Natural killer cell (primary cell): ENCODE measurements around the gene THSD4. TPM values are rescaled to one million over a fixed set of nuclear protein-coding genes. Genes with fewer than 3 reads are reported as not detected.

Experiments used
- ATAC-seq, 3 donors: fragments of 150-1000 bp in 2 of 3; fragments of 200-7000 bp in 1 of 3; cut with Tn5 transposase; 1 replicate in 1 of 3; 2 replicates in 2 of 3; pipeline ENCODE4 v1.10.0; 2021; ENCODE audit warnings: mild to moderate bottlenecking in 2 of 3, moderate library complexity in 2 of 3
- DNase-seq, 2 donors: peaks; one replicate each; pipeline versions ENCODE4 v3.0.0 to v3.0.0-alpha.2; 2013 to 2021; ENCODE audit warnings: mixed read lengths in 1 of 2
- H3K27ac ChIP-seq: one replicate; pipeline ENCODE4 v1.5.1; 2013; ENCODE audit warnings: mild to moderate bottlenecking, low read length
- H3K27me3 ChIP-seq: one replicate; pipeline ENCODE4 v1.6.1; 2013; ENCODE audit warnings: low read length; ENCODE audit not compliant: control insufficient read depth, insufficient read depth
- H3K36me3 ChIP-seq: one replicate; pipeline ENCODE4 v1.6.1; 2013; ENCODE audit warnings: low read length; ENCODE audit not compliant: control insufficient read depth, insufficient read depth
- H3K4me1 ChIP-seq: one replicate; pipeline ENCODE4 v1.6.1; 2013; ENCODE audit warnings: low read length; ENCODE audit not compliant: control insufficient read depth, insufficient read depth
- H3K4me3 ChIP-seq: one replicate; pipeline ENCODE4 v1.5.1; 2013; ENCODE audit warnings: low read length
- H3K9me3 ChIP-seq: one replicate; pipeline ENCODE4 v1.6.1; 2013; ENCODE audit warnings: low read length; ENCODE audit not compliant: control insufficient read depth, insufficient read depth
- H3K27ac Mint-ChIP-seq, 2 donors: one replicate each; pipeline ENCODE4 v1.8.0; 2022; ENCODE audit warnings: mild to moderate bottlenecking in 2 of 2, mixed read lengths in 2 of 2, moderate library complexity in 1 of 2
- H3K27me3 Mint-ChIP-seq, 2 donors: one replicate each; pipeline ENCODE4 v1.8.0; 2022; ENCODE audit warnings: low read depth in 2 of 2, mixed read lengths in 2 of 2
- H3K36me3 Mint-ChIP-seq: one replicate; pipeline ENCODE4 v1.8.0; 2022; ENCODE audit warnings: mixed read lengths
- H3K4me1 Mint-ChIP-seq, 2 donors: one replicate each; pipeline ENCODE4 v1.8.0; 2022; ENCODE audit warnings: mixed read lengths in 2 of 2
- H3K4me3 Mint-ChIP-seq: one replicate; pipeline ENCODE4 v1.8.0; 2022; ENCODE audit warnings: mild to moderate bottlenecking, moderate library complexity, mixed read lengths
- H3K9me3 Mint-ChIP-seq, 2 donors: one replicate each; pipeline ENCODE4 v1.8.0; 2022; ENCODE audit warnings: mixed read lengths in 2 of 2
- WGBS: methylation state at CpG from one replicate; pipeline ENCODE4 v1.1.7; 2013; ENCODE audit warnings: missing lambda C conversion rate; ENCODE audit not compliant: insufficient coverage; 5-methylcytosine and 5-hydroxymethylcytosine counted together
- intact Hi-C: fragments of 100-400 bp; cut with micrococcal nuclease; formaldehyde crosslinking; loops from one replicate; pipeline ENCODE4 v1.14.2; 2022
- total RNA-seq, 4 donors: library from RNA; stranded (reverse); fragments of 120-200 nt in 1 of 4; gene quantifications; one replicate each; pipeline versions ENCODE4 v1.2.3 to v1.2.4, GENCODE V29; 2013 to 2022
- TF ChIP-seq, protein P1 (sequence below): fragments of 200-600 bp; IDR thresholded peaks from one replicate; pipeline ENCODE4 v1.8.0; 2022; ENCODE audit warnings: antibody characterized with exemption

THSD4 gene
- total RNA-seq, 3 donors from 2014 or later (not counting 1 experiment from before 2014, with no cell fraction given): not detected

DNA sequence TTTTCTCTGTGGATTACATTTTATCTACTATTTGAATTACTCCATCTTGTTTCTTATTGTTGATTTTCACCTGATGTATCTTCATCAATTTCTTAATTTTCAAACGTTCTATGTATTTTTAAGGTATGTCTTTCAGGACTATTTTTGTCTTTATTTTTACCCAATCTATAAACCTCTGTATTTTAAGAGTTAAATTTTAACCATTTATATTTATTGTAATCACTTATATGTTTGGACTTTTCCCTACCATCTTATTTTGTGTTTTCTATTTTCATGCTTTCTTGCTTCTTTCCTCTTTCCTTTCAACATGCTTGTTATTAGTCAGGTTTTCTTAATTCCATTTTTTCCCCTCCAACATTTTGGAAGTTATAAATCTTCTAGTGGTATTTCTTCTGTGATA lies 645.6 kb downstream of the THSD4 start:
- Histone ChIP-seq H3K4me3 (no peak overlapping the region), H3K27me3 (no peaks in the 10 kb centered on the region), H3K9me3 (no peaks in the 10 kb centered on the region), H3K36me3 (no peaks in the 10 kb centered on the region), H3K4me1 (no peaks in the 10 kb centered on the region), H3K27ac (no peak overlapping the region)
- Mint-ChIP-seq H3K36me3 (no peaks in the 10 kb centered on the region), H3K9me3 (peaks cover 5 to 11% of the 10 kb centered on the region in 2 donors), H3K4me1 (no peaks in the 10 kb centered on the region), H3K27me3 (peaks cover 7% of the 10 kb centered on the region in 2 donors), H3K27ac (no peak overlapping the region), H3K4me3 (no peak overlapping the region)
- intact Hi-C loops: no loop called here
- no peak for DNase-seq
- ATAC-seq: no peak
- TF ChIP-seq, protein P1, sequence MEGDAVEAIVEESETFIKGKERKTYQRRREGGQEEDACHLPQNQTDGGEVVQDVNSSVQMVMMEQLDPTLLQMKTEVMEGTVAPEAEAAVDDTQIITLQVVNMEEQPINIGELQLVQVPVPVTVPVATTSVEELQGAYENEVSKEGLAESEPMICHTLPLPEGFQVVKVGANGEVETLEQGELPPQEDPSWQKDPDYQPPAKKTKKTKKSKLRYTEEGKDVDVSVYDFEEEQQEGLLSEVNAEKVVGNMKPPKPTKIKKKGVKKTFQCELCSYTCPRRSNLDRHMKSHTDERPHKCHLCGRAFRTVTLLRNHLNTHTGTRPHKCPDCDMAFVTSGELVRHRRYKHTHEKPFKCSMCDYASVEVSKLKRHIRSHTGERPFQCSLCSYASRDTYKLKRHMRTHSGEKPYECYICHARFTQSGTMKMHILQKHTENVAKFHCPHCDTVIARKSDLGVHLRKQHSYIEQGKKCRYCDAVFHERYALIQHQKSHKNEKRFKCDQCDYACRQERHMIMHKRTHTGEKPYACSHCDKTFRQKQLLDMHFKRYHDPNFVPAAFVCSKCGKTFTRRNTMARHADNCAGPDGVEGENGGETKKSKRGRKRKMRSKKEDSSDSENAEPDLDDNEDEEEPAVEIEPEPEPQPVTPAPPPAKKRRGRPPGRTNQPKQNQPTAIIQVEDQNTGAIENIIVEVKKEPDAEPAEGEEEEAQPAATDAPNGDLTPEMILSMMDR: no peak
- WGBS: no CpG with 5 or more reads among the region's 1 CpG

DNA sequence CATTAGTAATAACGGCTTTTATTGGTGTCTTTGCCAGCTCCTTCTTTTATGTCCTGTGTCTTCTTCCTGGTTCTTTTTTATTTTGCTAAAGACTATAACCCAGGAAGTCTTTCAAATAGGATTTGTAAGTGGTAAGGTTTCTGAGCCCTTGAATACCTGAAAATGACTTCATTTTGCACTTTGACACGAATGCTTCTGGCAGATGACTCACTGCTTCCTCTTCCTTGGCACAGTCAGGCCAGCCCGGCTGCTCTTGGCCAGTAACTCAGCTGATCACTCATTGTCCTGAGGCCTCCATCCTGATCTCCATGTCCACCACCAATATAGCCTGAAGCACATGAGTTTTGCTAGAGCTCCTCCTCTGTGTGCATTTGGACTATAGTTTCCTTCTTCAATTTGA lies 646.4 kb downstream of the THSD4 start:
- no peak for ATAC-seq
- Mint-ChIP-seq H3K9me3 (peaks cover 5 to 11% of the 10 kb centered on the region in 2 donors), H3K4me3 (no peak overlapping the region), H3K27me3 (peaks cover 4 to 7% of the 10 kb centered on the region in 2 donors), H3K4me1 (no peaks in the 10 kb centered on the region), H3K36me3 (no peaks in the 10 kb centered on the region), H3K27ac (no peak overlapping the region)
- Histone ChIP-seq H3K4me3 (no peak overlapping the region), H3K4me1 (no peaks in the 10 kb centered on the region), H3K27me3 (no peaks in the 10 kb centered on the region), H3K36me3 (no peaks in the 10 kb centered on the region), H3K9me3 (no peaks in the 10 kb centered on the region), H3K27ac (no peak overlapping the region)
- TF ChIP-seq, protein P1: no peak
- intact Hi-C loops: no loop called here
- WGBS: 72% methylated on average over 3 of the region's 3 CpGs
- DNase-seq: no peak

DNA sequence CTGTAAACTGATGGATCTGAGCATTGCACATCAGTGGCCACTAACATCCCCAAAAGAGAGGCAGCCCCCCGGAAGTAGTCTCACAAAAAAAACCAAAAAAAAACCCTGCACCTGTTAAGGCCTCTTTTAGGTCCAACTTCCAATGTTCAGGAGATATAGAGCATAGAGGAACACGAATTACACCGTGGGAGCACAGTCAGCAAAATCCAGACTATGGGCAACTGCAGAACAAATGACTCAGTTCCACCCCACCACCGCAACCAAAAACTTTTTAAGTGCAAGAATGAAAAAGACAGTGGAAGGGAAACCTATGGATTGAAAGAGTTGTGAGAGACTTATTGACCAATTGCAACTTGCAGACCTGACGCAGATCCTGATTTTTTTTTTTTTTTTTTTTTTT lies 652.9 kb downstream of the THSD4 start:
- H3K4me3 Mint-ChIP-seq: no peak overlapping the region
- 88% methylated on average over 5 of the region's 5 CpGs for WGBS
- Histone ChIP-seq H3K4me3 (no peak overlapping the region), H3K4me1 (no peaks in the 10 kb centered on the region), H3K27ac (no peak overlapping the region), H3K27me3 (no peaks in the 10 kb centered on the region), H3K9me3 (no peaks in the 10 kb centered on the region), H3K36me3 (no peaks in the 10 kb centered on the region)
- TF ChIP-seq, protein P1: no peak
- intact Hi-C loops: no loop called here
- no peaks in the 10 kb centered on the region for H3K4me1 Mint-ChIP-seq
- no peaks in the 10 kb centered on the region for H3K36me3 Mint-ChIP-seq
- H3K27me3 Mint-ChIP-seq: peaks cover 12 to 19% of the 10 kb centered on the region in 2 donors
- H3K27ac Mint-ChIP-seq: no peak overlapping the region
- ATAC-seq (no peak), DNase-seq (no peak)
- no peaks in the 10 kb centered on the region for H3K9me3 Mint-ChIP-seq

DNA sequence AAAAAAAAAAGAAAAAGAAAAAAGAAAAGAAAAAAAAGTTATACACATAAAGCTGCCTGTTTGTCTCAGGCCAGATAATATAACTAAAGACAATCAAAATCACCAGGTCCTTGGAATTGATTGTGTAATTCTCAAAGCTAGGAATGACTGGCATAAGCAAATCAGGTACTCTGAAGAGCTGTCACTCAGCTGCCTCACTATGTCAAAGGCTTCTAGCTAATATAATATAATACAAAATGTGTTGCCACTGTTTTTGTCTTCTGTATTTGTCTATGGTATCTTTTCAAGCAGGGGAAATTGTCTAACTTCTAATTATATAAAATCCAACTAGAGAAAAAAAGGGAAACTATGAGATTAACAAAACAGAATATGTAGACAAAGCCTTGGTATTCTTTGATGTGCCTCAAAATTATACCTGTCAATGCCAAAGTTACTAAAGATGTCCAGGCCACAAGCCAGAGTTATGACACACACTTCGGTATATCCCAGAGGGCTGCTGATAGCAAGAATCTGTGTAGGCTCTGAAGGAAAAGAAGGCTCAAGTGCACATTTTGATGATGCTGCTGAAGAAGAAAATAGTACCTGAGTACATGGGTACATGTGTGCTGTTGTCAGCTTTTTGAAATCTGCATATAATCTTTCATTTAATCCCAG lies 658.1 kb downstream of the THSD4 start:
- TF ChIP-seq, protein P1: no peak
- Mint-ChIP-seq H3K27me3 (peaks cover 9 to 11% of the 10 kb centered on the region in 2 donors), H3K4me1 (no peaks in the 10 kb centered on the region), H3K9me3 (no peaks in the 10 kb centered on the region), H3K4me3 (no peak overlapping the region), H3K27ac (no peak overlapping the region), H3K36me3 (no peaks in the 10 kb centered on the region)
- intact Hi-C loops: no loop called here
- Histone ChIP-seq H3K9me3 (no peaks in the 10 kb centered on the region), H3K27me3 (no peaks in the 10 kb centered on the region), H3K4me1 (no peaks in the 10 kb centered on the region), H3K27ac (no peak overlapping the region), H3K36me3 (no peaks in the 10 kb centered on the region), H3K4me3 (no peak overlapping the region)
- ATAC-seq (no peak), DNase-seq (no peak)
- WGBS: 96% methylated on average over 1 of the region's 1 CpG
